T-helper 17 cell (primary cell): ENCODE measurements around the gene OAS3. TPM values are rescaled to one million over a fixed set of nuclear protein-coding genes. Genes with fewer than 3 reads are reported as not detected.
"Not testable (repeated sequence)": the region's sequence is repeated elsewhere in the genome, so short reads cannot be mapped to it uniquely, and the experiment has no call there.

Source experiments
- ATAC-seq: fragments of 150-1000 bp; cut with Tn5 transposase; 2 replicates; pipeline ENCODE4 v1.10.0; 2021; ENCODE audit warnings: mild to moderate bottlenecking, moderate library complexity
- DNase-seq, 3 donors: peaks; one replicate each; pipeline versions ENCODE4 v3.0.0 to v3.0.0-alpha.2; 2020 to 2021
- H3K9me3 ChIP-seq: one replicate; pipeline ENCODE4 v1.7.0; 2013; ENCODE audit warnings: low read length, mild to moderate bottlenecking; ENCODE audit not compliant: control insufficient read depth, poor library complexity, severe bottlenecking
- H3K27ac Mint-ChIP-seq: one replicate; pipeline ENCODE4 v1.8.0; 2022; ENCODE audit warnings: mild to moderate bottlenecking, moderate library complexity, mixed read lengths
- H3K27me3 Mint-ChIP-seq: one replicate; pipeline ENCODE4 v1.8.0; 2022; ENCODE audit warnings: mixed read lengths
- H3K36me3 Mint-ChIP-seq: one replicate; pipeline ENCODE4 v1.8.0; 2022; ENCODE audit warnings: low read depth, mixed read lengths
- H3K4me1 Mint-ChIP-seq: one replicate; pipeline ENCODE4 v1.8.0; 2022; ENCODE audit warnings: mild to moderate bottlenecking, mixed read lengths
- H3K4me3 Mint-ChIP-seq: one replicate; pipeline ENCODE4 v1.8.0; 2022; ENCODE audit warnings: mild to moderate bottlenecking, moderate library complexity, mixed read lengths
- total RNA-seq, 4 donors: library from RNA in 2 of 4; stranded (reverse) in 2 of 4; gene quantifications; one replicate each; pipeline ENCODE4 v1.2.3 and lab custom pipeline; 2022 to 2026

Gene OAS3
- total RNA-seq, 2 donors from 2014 or later: 26.6 to 28.6 TPM

DNA sequence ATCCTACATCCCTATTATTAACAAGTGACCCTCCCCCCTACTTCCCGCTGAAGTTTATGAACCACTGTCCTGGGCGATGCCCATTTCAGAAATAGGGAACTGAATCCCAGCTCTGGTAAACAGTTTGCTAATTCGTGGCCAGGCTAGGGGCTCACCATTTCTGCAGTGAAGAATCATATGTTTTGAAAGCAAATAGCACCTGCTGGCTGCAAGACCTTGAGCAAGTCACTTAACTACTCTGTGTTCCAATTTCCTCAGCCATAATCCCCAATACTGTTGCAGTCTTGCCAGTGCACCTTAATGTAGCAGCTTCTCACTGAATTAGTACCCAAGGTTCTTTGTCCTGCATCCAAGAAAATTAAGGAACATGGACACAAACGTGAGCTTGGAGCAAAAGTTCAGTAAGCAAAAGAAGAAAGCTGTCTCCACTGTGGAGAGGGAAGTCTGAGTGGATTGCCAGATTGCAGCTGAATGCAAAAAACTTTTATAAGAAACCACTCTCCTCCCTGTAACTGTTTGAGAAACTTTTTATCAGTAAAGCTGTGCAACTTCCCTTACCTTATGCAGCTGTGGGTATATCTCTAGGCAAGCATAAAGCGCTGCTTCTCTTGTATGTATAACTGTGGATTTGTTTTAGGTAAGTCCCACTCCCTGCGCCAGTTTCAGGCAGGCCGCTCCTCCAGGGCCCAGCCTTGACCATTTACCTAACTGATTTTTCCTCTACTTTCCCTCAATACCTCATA, 30.7 kb upstream of the OAS3 start:
- peaks cover 61% of the 10 kb centered on the region for H3K4me1 Mint-ChIP-seq
- H3K27me3 Mint-ChIP-seq: no peaks in the 10 kb centered on the region
- no peak for DNase-seq
- H3K27ac Mint-ChIP-seq: peak overlapping the region; percentile 96
- no peaks in the 10 kb centered on the region for H3K9me3 ChIP-seq
- peaks cover 3% of the 10 kb centered on the region for H3K36me3 Mint-ChIP-seq
- ATAC-seq: peak; percentile 46
- peak overlapping the region; percentile 100 for H3K4me3 Mint-ChIP-seq

DNA sequence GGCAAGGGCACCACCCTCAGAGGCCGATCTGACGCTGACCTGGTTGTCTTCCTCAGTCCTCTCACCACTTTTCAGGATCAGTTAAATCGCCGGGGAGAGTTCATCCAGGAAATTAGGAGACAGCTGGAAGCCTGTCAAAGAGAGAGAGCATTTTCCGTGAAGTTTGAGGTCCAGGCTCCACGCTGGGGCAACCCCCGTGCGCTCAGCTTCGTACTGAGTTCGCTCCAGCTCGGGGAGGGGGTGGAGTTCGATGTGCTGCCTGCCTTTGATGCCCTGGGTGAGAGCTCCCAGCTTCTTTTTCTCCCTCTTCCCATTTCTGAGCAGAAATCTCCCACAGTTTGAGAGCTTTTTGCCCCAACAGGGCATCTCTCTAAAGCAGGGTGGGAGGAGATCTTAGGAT, 29.7 kb upstream of the OAS3 start:
- Mint-ChIP-seq H3K4me3 (peak overlapping the region; percentile 100), H3K4me1 (peaks cover 58% of the 10 kb centered on the region), H3K36me3 (peaks cover 12% of the 10 kb centered on the region), H3K27me3 (no peaks in the 10 kb centered on the region), H3K27ac (peak overlapping the region; percentile 96)
- no peaks in the 10 kb centered on the region for H3K9me3 ChIP-seq
- no peak for DNase-seq
- peak; percentile 65 for ATAC-seq

DNA sequence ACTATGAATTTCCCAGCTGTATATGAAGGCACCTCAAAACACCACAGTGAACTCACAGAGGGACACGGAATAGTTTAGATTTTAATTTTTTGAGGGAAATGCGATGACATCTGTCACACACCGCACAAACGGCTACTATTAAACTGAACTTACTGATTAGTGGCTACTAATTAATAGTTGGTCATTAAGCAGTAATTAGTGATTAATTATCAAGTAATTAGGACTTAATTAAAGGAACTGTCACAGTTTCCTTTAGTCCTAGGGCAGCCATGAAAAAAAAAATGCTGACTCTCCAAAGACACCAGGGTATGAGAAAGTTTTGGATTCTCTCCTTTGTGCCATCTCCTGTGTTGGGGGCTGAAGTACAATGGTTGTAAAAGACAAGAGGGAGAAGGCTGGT, 28.6 kb upstream of the OAS3 start:
- no peak for ATAC-seq
- peak overlapping the region; percentile 100 for H3K4me3 Mint-ChIP-seq
- DNase-seq: no peak
- peak overlapping the region; percentile 96 for H3K27ac Mint-ChIP-seq
- no peaks in the 10 kb centered on the region for H3K9me3 ChIP-seq
- no peaks in the 10 kb centered on the region for H3K27me3 Mint-ChIP-seq
- H3K4me1 Mint-ChIP-seq: peaks cover 52% of the 10 kb centered on the region
- H3K36me3 Mint-ChIP-seq: peaks cover 12% of the 10 kb centered on the region

DNA sequence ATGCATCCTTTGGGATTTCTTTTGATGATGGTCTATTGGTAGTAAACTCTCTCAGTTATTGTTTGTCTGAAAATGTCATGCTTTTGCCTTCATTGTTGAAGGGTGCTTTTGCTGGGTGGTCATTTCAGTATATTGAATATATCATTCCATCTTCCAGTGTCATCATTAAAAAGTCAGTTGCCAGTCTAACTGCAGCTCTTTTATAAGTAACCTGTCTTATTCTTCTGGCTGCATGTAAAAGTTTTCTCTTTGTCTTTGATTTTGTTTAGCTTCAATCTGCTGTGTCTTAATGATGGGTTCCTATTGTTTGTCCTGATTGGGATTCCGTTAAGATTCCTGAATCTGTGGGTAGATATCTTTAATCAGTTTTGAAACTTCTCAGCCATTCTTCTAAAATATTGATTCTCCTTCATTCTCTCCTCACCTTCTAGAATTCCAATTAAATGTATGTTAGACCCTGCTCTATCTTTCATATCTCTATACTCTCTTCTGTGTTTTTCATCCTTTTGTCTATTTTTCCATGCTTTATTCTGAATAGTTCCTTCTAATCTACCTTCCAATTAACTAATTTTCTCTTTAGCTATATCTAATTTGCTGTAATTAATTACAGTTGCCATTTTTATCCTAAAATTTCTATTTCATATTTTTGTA, 25.1 kb upstream of the OAS3 start:
- Mint-ChIP-seq H3K4me1 (peaks cover 41% of the 10 kb centered on the region), H3K36me3 (peaks cover 18% of the 10 kb centered on the region), H3K27ac (no peak overlapping the region), H3K4me3 (no peak overlapping the region), H3K27me3 (no peaks in the 10 kb centered on the region)
- DNase-seq (no peak), ATAC-seq (no peak)
- no peaks in the 10 kb centered on the region for H3K9me3 ChIP-seq

DNA sequence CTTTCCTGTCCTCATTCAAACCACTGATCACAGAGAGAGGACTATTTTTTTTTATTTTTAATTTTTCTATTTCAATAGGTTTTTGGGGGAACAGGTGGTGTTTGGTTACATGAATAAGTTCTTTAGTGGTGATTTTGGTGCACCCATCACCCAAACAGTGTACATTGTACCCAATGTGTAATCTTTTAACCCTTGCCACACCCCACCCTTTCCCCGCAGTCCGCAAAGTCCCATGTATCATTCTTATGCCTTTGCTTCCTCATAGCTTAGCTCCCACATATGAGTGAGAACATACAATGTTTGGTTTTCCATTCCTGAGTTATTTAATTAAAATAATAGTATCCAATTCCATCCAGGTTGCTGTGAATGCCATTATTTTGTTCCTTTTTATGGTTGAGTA, 24.4 kb upstream of the OAS3 start:
- not testable (repeated sequence) for H3K27me3 Mint-ChIP-seq, H3K9me3 ChIP-seq, H3K27ac Mint-ChIP-seq, H3K4me3 Mint-ChIP-seq, DNase-seq, ATAC-seq
- Mint-ChIP-seq H3K4me1 (peaks cover 34% of the 10 kb centered on the region), H3K36me3 (peaks cover 20% of the 10 kb centered on the region)

DNA sequence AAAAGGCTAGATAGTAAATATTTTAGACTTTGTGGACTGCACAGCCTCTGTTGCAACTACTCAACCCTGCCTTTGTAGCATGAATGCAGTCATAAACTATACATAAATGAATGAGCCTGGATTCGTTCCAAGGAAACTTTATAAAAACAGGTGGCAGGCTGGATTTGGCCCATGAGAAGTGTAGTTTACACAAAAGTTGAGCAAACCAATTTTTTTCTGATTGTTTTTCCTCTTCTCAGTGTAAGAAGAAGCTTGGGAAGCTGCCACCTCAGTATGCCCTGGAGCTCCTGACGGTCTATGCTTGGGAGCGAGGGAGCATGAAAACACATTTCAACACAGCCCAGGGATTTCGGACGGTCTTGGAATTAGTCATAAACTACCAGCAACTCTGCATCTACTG, 22.0 kb upstream of the OAS3 start:
- Mint-ChIP-seq H3K36me3 (peaks cover 17% of the 10 kb centered on the region), H3K27ac (no peak overlapping the region), H3K4me3 (no peak overlapping the region), H3K27me3 (no peaks in the 10 kb centered on the region), H3K4me1 (peaks cover 15% of the 10 kb centered on the region)
- H3K9me3 ChIP-seq: no peaks in the 10 kb centered on the region
- DNase-seq (no peak), ATAC-seq (no peak)

DNA sequence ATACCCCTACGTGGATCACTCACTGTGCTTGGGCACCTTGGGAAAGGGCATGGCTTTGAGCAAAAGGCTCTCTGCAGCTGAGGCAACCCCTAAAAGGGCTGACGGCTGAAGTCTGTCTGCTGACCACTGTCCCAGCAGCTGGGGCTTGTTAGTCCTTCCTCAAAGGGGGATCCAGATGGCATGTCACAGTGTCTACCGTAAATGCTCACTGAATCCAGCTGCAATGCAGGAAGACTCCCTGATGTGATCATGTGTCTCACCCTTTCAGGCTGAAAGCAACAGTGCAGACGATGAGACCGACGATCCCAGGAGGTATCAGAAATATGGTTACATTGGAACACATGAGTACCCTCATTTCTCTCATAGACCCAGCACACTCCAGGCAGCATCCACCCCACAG, 19.2 kb upstream of the OAS3 start:
- Mint-ChIP-seq H3K27me3 (no peaks in the 10 kb centered on the region), H3K4me1 (peaks cover 16% of the 10 kb centered on the region), H3K36me3 (peaks cover 13% of the 10 kb centered on the region), H3K4me3 (no peak overlapping the region), H3K27ac (no peak overlapping the region)
- DNase-seq (no peak), ATAC-seq (no peak)
- H3K9me3 ChIP-seq: no peaks in the 10 kb centered on the region

DNA sequence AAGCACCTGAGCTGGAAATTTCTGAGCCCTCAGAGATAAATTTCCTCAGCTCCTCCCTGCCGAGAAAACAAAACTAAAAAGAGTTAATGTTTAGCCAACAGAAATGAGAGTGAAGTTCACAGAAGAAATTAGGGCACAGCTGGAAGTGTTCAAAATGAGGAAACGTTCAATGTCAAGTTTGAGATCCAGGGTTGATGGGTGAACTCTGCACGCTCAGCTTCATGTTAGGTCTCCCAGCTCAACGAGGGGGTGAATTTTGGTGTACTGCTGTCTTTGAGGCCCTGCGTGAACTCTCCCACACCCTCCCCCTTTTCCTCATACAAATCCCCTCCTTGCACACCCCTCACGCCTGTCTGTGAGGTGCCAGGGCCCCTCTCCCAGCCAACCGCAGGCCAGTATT, 13.3 kb upstream of the OAS3 start:
- Mint-ChIP-seq H3K4me3 (no peak overlapping the region), H3K36me3 (peaks cover 5% of the 10 kb centered on the region), H3K4me1 (peaks cover 3% of the 10 kb centered on the region), H3K27me3 (no peaks in the 10 kb centered on the region), H3K27ac (no peak overlapping the region)
- no peak for DNase-seq
- ATAC-seq: no peak
- no peaks in the 10 kb centered on the region for H3K9me3 ChIP-seq

DNA sequence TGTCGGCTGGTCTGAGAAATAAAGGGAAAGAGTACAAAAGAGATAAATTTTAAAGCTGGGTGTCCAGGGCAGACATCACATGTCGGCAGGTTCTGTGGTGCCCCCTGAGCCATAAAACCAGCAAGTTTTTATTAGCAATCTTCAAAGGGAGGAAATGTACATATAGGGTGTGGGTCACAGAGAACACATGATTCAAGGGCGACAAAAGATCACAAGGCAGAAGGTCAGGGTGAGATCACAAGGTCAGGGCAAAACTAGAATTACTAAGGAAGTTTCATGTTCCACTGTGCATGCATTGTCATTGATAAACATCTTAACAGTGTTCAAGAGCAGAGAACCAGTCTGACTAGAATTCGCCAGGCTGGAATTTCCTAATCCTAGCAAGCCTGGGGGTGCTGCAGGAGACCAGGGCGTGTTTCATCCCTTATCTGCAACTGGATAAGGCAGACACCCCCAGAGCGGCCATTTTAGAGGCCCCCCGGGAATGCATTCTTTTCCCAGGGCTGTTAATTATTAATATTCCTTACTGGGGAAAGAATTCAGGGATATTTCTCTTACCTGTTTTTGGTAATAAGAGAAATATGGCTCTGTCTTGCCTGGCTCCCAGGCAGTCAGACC, 11.7 kb upstream of the OAS3 start:
- H3K4me1 Mint-ChIP-seq, DNase-seq, H3K4me3 Mint-ChIP-seq, H3K27me3 Mint-ChIP-seq, H3K9me3 ChIP-seq, H3K27ac Mint-ChIP-seq, ATAC-seq, H3K36me3 Mint-ChIP-seq: not testable (repeated sequence)

DNA sequence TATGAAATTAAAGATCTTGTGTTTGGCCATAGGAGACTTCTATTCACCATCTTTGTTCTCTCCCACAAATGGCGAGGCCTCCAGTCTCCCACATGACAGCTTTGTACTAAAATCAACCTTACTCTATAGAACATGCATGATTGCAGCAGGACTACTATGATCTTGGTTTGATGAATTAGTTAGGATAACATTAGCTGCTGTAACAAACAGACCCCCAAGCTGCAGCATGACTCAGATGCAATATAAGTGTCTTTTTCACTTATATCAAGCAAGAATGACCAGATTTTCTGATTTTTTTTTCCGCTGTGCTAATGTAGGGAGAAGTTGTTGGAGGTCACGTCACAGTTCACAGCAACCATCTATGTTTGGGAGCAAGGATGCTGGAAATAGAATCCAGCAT, 10.8 kb upstream of the OAS3 start:
- Mint-ChIP-seq H3K36me3 (peaks cover 2% of the 10 kb centered on the region), H3K27ac (no peak overlapping the region), H3K4me3 (no peak overlapping the region), H3K4me1 (peaks cover 2% of the 10 kb centered on the region), H3K27me3 (no peaks in the 10 kb centered on the region)
- ATAC-seq (no peak), DNase-seq (no peak)
- H3K9me3 ChIP-seq: no peaks in the 10 kb centered on the region

DNA sequence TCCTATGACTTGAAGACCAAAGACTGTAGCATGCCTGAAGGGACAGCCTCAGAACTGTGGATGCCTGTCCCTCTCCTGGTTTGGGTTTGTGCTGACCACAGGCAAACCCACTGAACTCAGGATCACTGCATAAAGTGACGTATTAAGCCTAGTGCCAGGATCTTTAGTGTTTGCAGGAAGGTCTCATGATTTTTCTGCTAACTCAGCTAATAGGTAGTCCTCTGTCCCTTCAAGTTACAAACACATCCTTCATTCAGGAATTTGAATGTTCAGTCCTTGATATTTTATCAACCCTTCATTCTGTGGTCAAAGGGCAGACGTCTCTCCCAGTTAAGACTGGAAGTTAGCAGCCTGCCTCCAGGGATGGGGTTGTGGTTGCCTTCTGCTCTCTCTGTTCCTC, 10.3 kb upstream of the OAS3 start:
- no peaks in the 10 kb centered on the region for H3K9me3 ChIP-seq
- ATAC-seq (no peak), DNase-seq (no peak)
- Mint-ChIP-seq H3K4me1 (peaks cover 4% of the 10 kb centered on the region), H3K27me3 (no peaks in the 10 kb centered on the region), H3K4me3 (no peak overlapping the region), H3K27ac (no peak overlapping the region), H3K36me3 (no peaks in the 10 kb centered on the region)

DNA sequence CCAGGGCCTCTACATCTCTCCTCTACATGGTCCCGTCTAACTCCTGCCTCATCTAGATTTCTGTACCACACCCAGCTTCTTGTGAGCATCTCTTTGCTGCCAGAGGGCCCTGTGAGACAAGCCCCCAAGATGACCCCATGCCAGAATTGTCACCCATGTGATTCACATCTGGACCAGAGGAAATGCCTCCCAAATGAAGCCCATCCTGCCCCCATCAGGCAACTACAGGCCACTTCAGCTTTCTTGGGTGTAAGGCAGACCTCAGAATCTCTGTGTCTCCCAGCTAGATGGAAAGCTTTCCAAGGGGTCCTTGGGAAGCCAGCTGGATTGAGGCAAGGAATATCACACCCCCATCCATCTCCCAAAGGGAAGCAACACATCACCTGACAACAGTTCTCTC, 9.3 kb upstream of the OAS3 start:
- H3K9me3 ChIP-seq: no peaks in the 10 kb centered on the region
- Mint-ChIP-seq H3K4me3 (no peak overlapping the region), H3K36me3 (no peaks in the 10 kb centered on the region), H3K27ac (no peak overlapping the region), H3K27me3 (no peaks in the 10 kb centered on the region), H3K4me1 (peaks cover 4% of the 10 kb centered on the region)
- DNase-seq (no peak), ATAC-seq (no peak)

DNA sequence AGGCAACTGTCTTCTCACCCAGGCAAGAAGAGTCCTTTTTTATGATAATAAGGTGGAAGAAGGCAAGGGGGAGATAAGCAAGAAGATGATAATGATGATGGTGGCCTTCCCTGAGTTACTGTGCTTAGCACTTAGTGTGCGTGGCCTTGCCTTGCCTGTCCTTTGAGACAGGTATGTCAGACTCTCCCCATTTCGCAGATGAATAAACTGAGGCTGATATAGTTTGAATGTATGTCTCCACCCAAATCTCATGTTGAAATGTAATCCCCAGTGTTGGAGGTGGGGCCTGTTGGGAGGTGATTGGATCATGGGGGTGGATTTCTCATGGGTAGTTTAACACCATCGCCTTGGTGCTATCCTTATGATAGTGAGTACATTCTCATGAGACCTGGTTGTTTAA, 8.6 kb upstream of the OAS3 start:
- Mint-ChIP-seq H3K27ac (no peak overlapping the region), H3K36me3 (no peaks in the 10 kb centered on the region), H3K4me1 (peaks cover 7% of the 10 kb centered on the region), H3K27me3 (no peaks in the 10 kb centered on the region), H3K4me3 (no peak overlapping the region)
- ATAC-seq (no peak), DNase-seq (no peak)
- H3K9me3 ChIP-seq: no peaks in the 10 kb centered on the region

DNA sequence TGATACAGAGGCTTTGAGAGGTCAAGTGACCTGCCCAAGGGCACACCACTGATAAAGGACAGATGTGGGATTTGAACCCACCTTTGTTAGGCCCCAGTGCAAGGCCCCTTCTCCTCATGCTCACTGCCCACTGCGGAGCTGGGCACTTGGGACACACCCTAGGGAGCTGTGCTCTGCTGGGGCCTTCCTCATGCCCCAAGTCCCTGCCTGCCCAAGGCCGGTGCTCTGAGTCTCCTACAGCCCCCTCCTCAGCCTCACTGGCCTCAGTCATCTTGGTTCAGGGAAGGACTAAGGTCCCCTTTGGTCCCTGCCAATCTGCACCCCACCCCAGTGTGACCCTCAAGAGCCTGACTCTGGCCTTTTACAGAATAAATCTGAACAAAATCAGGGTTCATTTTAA, 7.9 kb upstream of the OAS3 start:
- Mint-ChIP-seq H3K36me3 (no peaks in the 10 kb centered on the region), H3K4me1 (peaks cover 8% of the 10 kb centered on the region), H3K4me3 (no peak overlapping the region), H3K27me3 (no peaks in the 10 kb centered on the region), H3K27ac (no peak overlapping the region)
- DNase-seq: no peak
- no peak for ATAC-seq
- no peaks in the 10 kb centered on the region for H3K9me3 ChIP-seq
